HepG2 (cell line): ENCODE results near the gene SDK1. TPM values are rescaled to one million over a fixed set of nuclear protein-coding genes. Genes with fewer than 3 reads are reported as not detected.

ENCODE experiments used
- ATAC-seq: fragments of 200-7000 bp; cut with Tn5 transposase; 3 replicates; pipeline ENCODE4 v1.9.1; 2020; ENCODE audit warnings: mild to moderate bottlenecking, moderate library complexity
- BruUV-seq: library from RNA; stranded (reverse); fragments of 400-500 nt; replicated peaks from 2 replicates; lab custom pipeline; 2021; lab: Mats Ljungman, UMichigan
- CTCF ChIA-PET: fragments of 300-600 bp; formaldehyde crosslinking; extraction: SDS; loops from one replicate; lab custom pipeline; 2021; ENCODE audit warnings: low total read pairs, inconsistent platforms, low intra/inter-chr PET ratio; lab: Yijun Ruan, JAX
- POLR2A ChIA-PET: fragments of 350-600 bp; sonication (Branson Sonifier 250); formaldehyde crosslinking; loops from one replicate; lab custom pipeline; 2020; ENCODE audit warnings: antibody characterized with exemption, inconsistent platforms; lab: Yijun Ruan, JAX
- DNase-seq: peaks from one replicate; pipeline ENCODE4 v3.0.0-alpha.2; 2015; ENCODE audit warnings: low spot score
- FAIRE-seq: peaks from 3 replicates; lab custom pipeline; 2011; peaks lifted over from hg19 to GRCh38; lab: Jason Lieb, UNC
- H2AFZ ChIP-seq: one replicate; pipeline ENCODE4 v1.6.1; 2011; ENCODE audit warnings: low read length, inconsistent platforms
- H3K27ac ChIP-seq: fragments of 300-600 bp; 3 replicates; pipeline ENCODE4 v1.8.0; 2011; ENCODE audit warnings: mixed run types, mild to moderate bottlenecking, mixed read lengths, low read length, inconsistent platforms; ENCODE audit not compliant: insufficient read depth; ENCODE audit errors: extremely low read length
- H3K27me3 ChIP-seq, 2 experiments: fragments of 200-600 bp in 1 of 2; 2 replicates in 1 of 2; 3 replicates in 1 of 2; pipeline versions ENCODE4 v1.6.0 to v1.8.0; 2011; ENCODE audit warnings: low read length in 2 of 2, mild to moderate bottlenecking in 2 of 2, moderate library complexity in 2 of 2, inconsistent platforms in 1 of 2; ENCODE audit not compliant: insufficient read depth in 2 of 2, control insufficient read depth in 1 of 2
- H3K36me3 ChIP-seq, 2 experiments: fragments of 200-600 bp in 1 of 2; replicated peaks in 1 of 2; 2 replicates in 1 of 2; 3 replicates in 1 of 2; pipeline versions ENCODE4 v1.5.1 to v1.8.0; 2011; ENCODE audit warnings: low read length in 2 of 2, inconsistent platforms in 1 of 2; ENCODE audit not compliant: insufficient read depth in 2 of 2, control insufficient read depth in 1 of 2
- H3K4me1 ChIP-seq: 2 replicates; pipeline ENCODE4 v1.5.1; 2012; ENCODE audit warnings: low read length, inconsistent platforms; ENCODE audit not compliant: insufficient read depth
- H3K4me2 ChIP-seq: 2 replicates; pipeline ENCODE4 v1.6.0; 2011; ENCODE audit warnings: low read depth, low read length, inconsistent platforms
- H3K4me3 ChIP-seq, 3 experiments: fragments of 200-600 bp in 1 of 3; sonication (generic), shearing (Covaris generic) in 1 of 3; replicated peaks in 1 of 3; 2 replicates each; pipeline ENCODE4 v1.5.1; 2011 to 2016; ENCODE audit warnings: low read length in 3 of 3, inconsistent platforms in 2 of 3, low read depth in 2 of 3, mild to moderate bottlenecking in 2 of 3, control low read depth in 1 of 3, mixed read lengths in 1 of 3; ENCODE audit not compliant: insufficient read depth in 1 of 3
- H3K79me2 ChIP-seq: one replicate; pipeline ENCODE4 v1.6.1; 2011; ENCODE audit warnings: low read length, inconsistent platforms; ENCODE audit not compliant: insufficient read depth
- H3K9ac ChIP-seq: 2 replicates; pipeline ENCODE4 v1.6.0; 2011; ENCODE audit warnings: mild to moderate bottlenecking, low read depth, low read length, inconsistent platforms; ENCODE audit not compliant: insufficient read depth
- H3K9me3 ChIP-seq: 2 replicates; pipeline ENCODE4 v1.5.1; 2012; ENCODE audit warnings: mild to moderate bottlenecking, low read length
- H4K20me1 ChIP-seq: 2 replicates; pipeline ENCODE4 v1.6.0; 2011; ENCODE audit warnings: inconsistent platforms, mild to moderate bottlenecking, low read length, moderate library complexity; ENCODE audit not compliant: insufficient read depth
- MAFF ChIP-seq: IDR thresholded peaks from 2 replicates; pipeline ENCODE4 v1.6.1; 2011; ENCODE audit warnings: low read depth, low read length, improper control_type of control experiment
- MAFK ChIP-seq, 2 experiments: IDR thresholded peaks in 1 of 2; conservative IDR thresholded peaks in 1 of 2; 2 replicates each; pipeline ENCODE4 v1.6.1; 2011; ENCODE audit warnings: improper control_type of control experiment in 2 of 2, low read length in 2 of 2
- SP140L ChIP-seq: sonication (generic); formaldehyde crosslinking; IDR thresholded peaks from 2 replicates; pipeline ENCODE4 v1.4.0; 2020; ENCODE audit warnings: missing genetic modification reagents, borderline replicate concordance
- TMF1 ChIP-seq: sonication (generic); formaldehyde crosslinking; IDR thresholded peaks from 2 replicates; pipeline ENCODE4 v1.8.1; 2022; ENCODE audit warnings: low read depth, missing genetic modification reagents
- XRCC5 ChIP-seq: fragments of 200-400 bp; formaldehyde crosslinking; optimal IDR thresholded peaks from 2 replicates; pipeline ENCODE3; 2017; ENCODE audit warnings: mild to moderate bottlenecking, low read length
- ZNF280B ChIP-seq: sonication (generic); formaldehyde crosslinking; IDR thresholded peaks from 2 replicates; pipeline ENCODE4 v1.5.0; 2020; ENCODE audit warnings: missing genetic modification reagents, mild to moderate bottlenecking, borderline replicate concordance
- ZNF407 ChIP-seq: sonication (generic); formaldehyde crosslinking; IDR thresholded peaks from one replicate; pipeline ENCODE4 v1.5.1; 2020; ENCODE audit warnings: mild to moderate bottlenecking, missing genetic modification reagents; ENCODE audit errors: not compliant biosample characterization
- ZNF737 ChIP-seq: sonication (generic); formaldehyde crosslinking; IDR thresholded peaks from 2 replicates; pipeline ENCODE4 v1.5.0; 2020; ENCODE audit warnings: missing genetic modification reagents, mild to moderate bottlenecking, borderline replicate concordance
- ZNF879 ChIP-seq: sonication (generic); formaldehyde crosslinking; IDR thresholded peaks from 2 replicates; pipeline ENCODE4 v1.8.1; 2023; ENCODE audit warnings: missing genetic modification reagents
- WGBS: methylation state at CpG from one replicate; pipeline ENCODE4 v1.1.6; 2017; ENCODE audit warnings: low lambda C conversion rate; 5-methylcytosine and 5-hydroxymethylcytosine counted together
- in situ Hi-C: cut with HindIII; loops from 2 replicates; pipeline ENCODE4 v1.10.0; 2017; ENCODE audit warnings: low pct_unique_long_range_greater_than_20kb; ENCODE audit not compliant: extremely low pct_ligation_motif_present
- intact Hi-C: fragments of 100-400 bp; cut with micrococcal nuclease; formaldehyde crosslinking; loops from one replicate; pipeline ENCODE4 v1.10.0; 2022; ENCODE audit not compliant: unreplicated experiment
- polyA plus RNA-seq, 8 experiments: library from polyadenylated mRNA; depleted of rRNA in 3 of 8; stranded (reverse) in 7 of 8; unstranded in 1 of 8; fragments of >200 nt; fragmentation: Illumina TruSeq in 4 of 8; extraction: Trizol in 4 of 8; gene quantifications; 2 replicates each; pipeline versions ENCODE4 v1.2.1 to v1.2.3, GENCODE V29; 2011 to 2016; ENCODE audit warnings: low read depth in 4 of 8, missing spikeins in 1 of 8, mixed read lengths in 1 of 8; ENCODE audit not compliant: insufficient read depth in 1 of 8
- total RNA-seq, 5 experiments: library from RNA; depleted of rRNA; stranded (reverse); fragments of >200 nt; fragmentation: Illumina TruSeq; extraction: Trizol; gene quantifications; 2 replicates each; pipeline ENCODE4 v1.2.3, GENCODE V29; 2016; ENCODE audit warnings: low read depth in 1 of 5

The SDK1 gene
- total and polyA plus RNA-seq, 2 of the 13 experiments (the other 11 are each of a cell fraction or from before 2014, with no cell fraction given), result 0.35 to 2.4 TPM

GRCh38 chr7:3459111-3459510 is 158.1 kb downstream of the SDK1 start:
- Histone ChIP-seq H3K4me2 (no peak overlapping the region), H3K4me3 (no peak overlapping the region), H3K27ac (no peak overlapping the region), H3K79me2 (no peaks in the 10 kb centered on the region), H3K9ac (no peak overlapping the region), H3K4me1 (peaks cover 8% of the 10 kb centered on the region), H3K9me3 (no peaks in the 10 kb centered on the region), H4K20me1 (no peaks in the 10 kb centered on the region), H3K36me3 (no peaks in the 10 kb centered on the region), H3K27me3 (no peaks in the 10 kb centered on the region), H2AFZ (no peak overlapping the region)
- TF ChIP-seq ZNF879 (CRISPR knock-in tag) (no peak), MAFF (peak; percentile 31; the same call in 1 of the 2 replicates), MAFK (conservative IDR thresholded peaks at IDR 0.05 in 1 of 2, IDR thresholded peaks at IDR 0.05 in 1 of 2; ENCODE audit: low read length in 2 of 2) (peak; percentile 41 to 64; a peak in 3 of 4 replicates)
- POLR2A ChIA-PET, result no interaction called here
- FAIRE-seq, result no peak
- no TSS peak for BruUV-seq
- ATAC-seq, result no peak
- WGBS, result 73% methylated on average over 2 of the region's 2 CpGs
- no peak for DNase-seq
- in situ Hi-C loops, result no loop called here
- intact Hi-C loops, result no loop called here
- CTCF ChIA-PET, result no interaction called here

- Histone ChIP-seq H2AFZ (no peak overlapping the region), H3K9me3 (no peaks in the 10 kb centered on the region), H3K4me3 (no peak overlapping the region), H3K79me2 (no peaks in the 10 kb centered on the region), H3K4me2 (no peak overlapping the region), H3K4me1 (peaks cover 10% of the 10 kb centered on the region), H3K36me3 (no peaks in the 10 kb centered on the region), H3K27me3 (no peaks in the 10 kb centered on the region), H3K27ac (no peak overlapping the region), H3K9ac (no peak overlapping the region), H4K20me1 (no peaks in the 10 kb centered on the region)
- DNase-seq (no peak), ATAC-seq (no peak), FAIRE-seq (no peak)
- no TSS peak for BruUV-seq
- in situ Hi-C loops, result no loop called here
- WGBS, result 92% methylated on average over 8 of the region's 8 CpGs
- ChIA-PET CTCF (no interaction called here), POLR2A (no interaction called here)
- intact Hi-C loops, result no loop called here
- TF ChIP-seq TMF1 (CRISPR knock-in tag) (no peak), ZNF280B (CRISPR knock-in tag) (no peak), ZNF407 (CRISPR knock-in tag) (no peak), ZNF737 (CRISPR knock-in tag) (no peak), XRCC5 (no peak), SP140L (CRISPR knock-in tag) (no peak)
Observed at GRCh38 chr7:3461923-3462322, 160.9 kb downstream of the SDK1 start.
